Left ventricle myocardium superior (tissue), 1 donor: ENCODE results near the gene JAK2. TPM values are rescaled to one million over a fixed set of nuclear protein-coding genes. Genes with fewer than 3 reads are reported as not detected.

ENCODE experiments used
- ATAC-seq: fragments of 200-7000 bp; cut with Tn5 transposase; one replicate; pipeline ENCODE4 v1.9.1; 2020; ENCODE audit warnings: mild to moderate bottlenecking, moderate library complexity
- DNase-seq: peaks from one replicate; pipeline ENCODE4 v3.0.0-alpha.2; 2020
- intact Hi-C: fragments of 100-400 bp; cut with micrococcal nuclease; formaldehyde crosslinking; loops from one replicate; pipeline ENCODE4 v1.11.0; 2022
- total RNA-seq: library from RNA; stranded (reverse); fragmentation: NEBNext Ultra II Directional; extraction: Animal tissue kit (Norgen Biotek cat#: 25700); gene quantifications from one replicate; pipeline ENCODE4 v1.2.1, GENCODE V29; 2021
- donor health status: DM: no; HTN: yes; CAD: no; lungs with severe emphysema.

JAK2 gene
- total RNA-seq, 1 donor from 2014 or later, result 21.5 TPM

DNA sequence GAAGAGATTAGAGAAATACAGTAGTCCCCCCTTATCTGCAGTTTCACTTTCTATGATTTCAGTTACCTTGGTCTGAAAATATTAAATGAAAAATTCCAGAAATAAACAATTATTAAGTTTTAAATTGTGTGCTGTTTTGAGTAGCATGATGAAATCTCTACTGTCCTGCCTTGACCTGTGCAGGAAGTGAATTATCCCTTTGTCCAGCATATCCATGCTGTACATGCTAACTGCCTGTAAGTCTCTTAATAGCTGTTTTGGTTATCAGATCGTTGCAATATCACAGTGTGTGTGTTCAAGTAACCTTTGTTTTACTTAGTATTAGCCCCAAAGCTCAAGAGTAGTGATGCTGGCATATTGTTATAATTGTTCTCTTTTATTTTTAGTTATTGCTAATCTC, 11.2 kb upstream of the JAK2 start:
- no peak for ATAC-seq
- DNase-seq, result no peak
- intact Hi-C loops, result no loop called here

DNA sequence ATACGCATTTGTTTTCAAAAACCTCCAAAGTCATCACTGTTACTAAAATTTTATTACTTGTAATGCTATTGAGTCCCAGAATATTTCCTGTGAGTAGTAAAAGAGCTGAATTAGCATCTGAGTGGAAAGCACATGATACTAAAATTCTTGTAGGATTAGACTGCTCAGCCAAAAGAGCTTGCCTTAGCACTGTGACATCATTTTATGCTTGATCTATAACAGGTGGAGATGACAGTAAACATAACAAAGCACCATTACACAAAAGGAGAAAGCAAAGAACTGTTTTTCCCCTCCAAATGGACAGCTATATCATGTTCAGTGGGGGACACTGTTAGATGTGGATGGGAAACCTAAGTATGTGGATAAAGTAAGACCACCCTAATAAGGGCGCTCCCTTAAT, 5.8 kb upstream of the JAK2 start:
- ATAC-seq (no peak), DNase-seq (no peak)
- intact Hi-C loops, result no loop called here

- intact Hi-C loops, result no loop called here
- DNase-seq (no peak), ATAC-seq (no peak)
Measured at GRCh38 chr9:4980086-4980727, 4.9 kb upstream of the JAK2 start.

- ATAC-seq (no peak), DNase-seq (no peak)
- intact Hi-C loops, result no loop called here
Measured at GRCh38 chr9:4982721-4983482, 2.2 kb upstream of the JAK2 start.

GRCh38 chr9:4983601-4984165, 1.4 kb upstream of the JAK2 start:
- intact Hi-C loops, result no loop called here
- ATAC-seq, result no peak
- no peak for DNase-seq

- ATAC-seq, result peak; percentile 32
- intact Hi-C loops, result no loop called here
- no peak for DNase-seq
Measured at GRCh38 chr9:4984171-4984620, 876 bp upstream of the JAK2 start.

DNA sequence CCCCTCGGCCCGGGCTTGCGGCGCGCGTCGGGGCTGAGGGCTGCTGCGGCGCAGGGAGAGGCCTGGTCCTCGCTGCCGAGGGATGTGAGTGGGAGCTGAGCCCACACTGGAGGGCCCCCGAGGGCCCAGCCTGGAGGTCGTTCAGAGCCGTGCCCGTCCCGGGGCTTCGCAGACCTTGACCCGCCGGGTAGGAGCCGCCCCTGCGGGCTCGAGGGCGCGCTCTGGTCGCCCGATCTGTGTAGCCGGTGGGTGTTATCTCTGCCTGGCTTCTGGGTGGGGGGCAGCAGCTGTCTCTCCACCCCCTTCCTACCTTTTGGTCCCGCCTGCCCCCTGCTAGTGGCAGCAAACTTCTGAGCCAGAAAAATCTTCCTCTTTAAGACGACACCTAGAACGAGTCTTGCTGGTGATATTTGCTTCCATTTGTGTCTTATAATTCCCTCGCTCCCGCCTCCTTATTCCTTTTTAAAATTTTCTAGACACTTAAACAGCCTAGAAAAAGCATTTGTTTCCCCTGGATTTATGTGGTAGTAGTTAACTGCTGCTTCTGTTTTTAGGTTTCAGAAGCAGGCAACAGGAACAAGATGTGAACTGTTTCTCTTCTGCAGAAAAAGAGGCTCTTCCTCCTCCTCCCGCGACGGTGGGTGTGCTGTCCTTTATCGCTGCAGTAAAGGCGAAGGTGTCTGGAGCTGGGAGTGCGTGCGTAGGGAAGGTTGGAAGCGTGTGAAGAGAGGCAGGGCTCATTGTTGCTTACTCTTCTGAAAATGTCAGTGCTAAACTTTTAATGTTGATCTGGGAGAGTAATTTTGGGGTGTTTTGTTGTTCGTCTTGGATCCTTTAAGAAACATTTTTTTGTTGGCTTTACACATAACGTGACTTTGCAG, 554 bp downstream of the JAK2 start:
- DNase-seq (peak; percentile 45), ATAC-seq (peak; percentile 16)
- intact Hi-C loops, result loop anchor here (5.0 kb wide), 1 partner anchor 223 kb away; no protein-coding TSS in a partner anchor

- no peak for DNase-seq
- intact Hi-C loops, result loop anchor here (5.0 kb wide), 1 partner anchor 224 kb away; no protein-coding TSS in a partner anchor
- ATAC-seq, result no peak
Measured at GRCh38 chr9:4986296-4986695, 1.2 kb downstream of the JAK2 start.

GRCh38 chr9:4986783-4987182, 1.7 kb downstream of the JAK2 start:
- intact Hi-C loops, result loop anchor here (5.0 kb wide), 1 partner anchor 224 kb away; no protein-coding TSS in a partner anchor

DNA sequence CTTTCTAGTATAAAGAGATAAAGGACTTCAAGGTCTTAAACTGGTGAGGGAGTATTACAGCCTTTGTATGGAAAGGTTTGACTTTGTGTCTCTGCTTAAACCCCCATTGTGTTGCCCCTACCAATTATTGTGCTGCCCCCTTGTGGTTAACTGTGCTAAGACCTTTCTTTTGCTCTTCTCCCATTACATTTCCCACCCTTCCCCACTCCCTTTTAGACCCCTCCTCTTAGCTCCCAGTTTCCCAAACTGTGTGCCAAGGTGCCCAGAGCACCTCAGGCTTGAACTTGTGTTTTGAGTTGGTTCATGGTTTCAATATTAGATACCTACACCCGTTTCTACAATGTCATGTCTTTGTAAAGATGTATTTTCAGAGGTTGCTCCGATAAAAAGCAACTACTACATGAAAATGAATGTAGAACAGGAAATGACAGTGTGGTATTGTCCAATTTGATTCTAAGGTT, 2.9 kb downstream of the JAK2 start:
- DNase-seq (no peak), ATAC-seq (no peak)
- intact Hi-C loops, result loop anchor here (5.0 kb wide), 1 partner anchor 226 kb away; no protein-coding TSS in a partner anchor

More at GRCh38 chr9:4986783-4987182, 1.7 kb downstream of the JAK2 start:
- no peak for DNase-seq
- ATAC-seq, result no peak

GRCh38 chr9:4992872-4993271, 7.8 kb downstream of the JAK2 start:
- intact Hi-C loops, result no loop called here
- ATAC-seq (no peak), DNase-seq (no peak)

DNA sequence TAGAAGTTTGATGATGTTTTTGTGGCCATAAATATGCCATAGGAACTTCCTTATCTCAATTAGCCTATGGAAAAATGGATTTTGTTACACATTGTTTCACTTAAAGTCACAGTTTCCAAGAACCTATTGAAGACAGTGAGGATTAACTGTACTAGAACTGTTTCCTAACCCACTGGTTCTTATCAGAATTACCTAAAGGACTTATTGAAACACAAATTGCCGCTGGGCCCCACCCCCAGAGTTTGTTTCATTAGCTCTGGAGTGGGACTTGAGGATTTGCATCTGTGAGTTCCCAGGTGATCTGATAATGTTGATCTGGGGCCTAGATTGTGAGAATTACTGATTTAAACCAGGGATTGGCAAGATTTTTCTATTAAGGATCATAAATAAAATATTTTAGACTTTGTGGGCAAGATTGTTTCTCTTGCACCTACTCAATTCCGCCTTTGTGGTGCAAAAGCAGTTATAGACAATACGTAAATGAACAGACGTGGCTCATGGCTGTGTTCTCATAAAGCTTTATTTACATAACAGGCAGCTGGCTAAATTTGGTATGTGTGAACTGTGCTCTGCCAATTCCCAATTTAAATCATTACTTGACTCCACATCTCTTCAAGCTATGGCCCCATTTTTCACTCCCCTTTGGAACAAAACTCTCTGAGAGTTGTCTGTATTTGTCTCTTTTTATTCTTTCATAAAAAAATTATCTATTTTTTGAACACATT, 9.3 kb downstream of the JAK2 start:
- intact Hi-C loops, result no loop called here
- no peak for ATAC-seq
- no peak for DNase-seq

DNA sequence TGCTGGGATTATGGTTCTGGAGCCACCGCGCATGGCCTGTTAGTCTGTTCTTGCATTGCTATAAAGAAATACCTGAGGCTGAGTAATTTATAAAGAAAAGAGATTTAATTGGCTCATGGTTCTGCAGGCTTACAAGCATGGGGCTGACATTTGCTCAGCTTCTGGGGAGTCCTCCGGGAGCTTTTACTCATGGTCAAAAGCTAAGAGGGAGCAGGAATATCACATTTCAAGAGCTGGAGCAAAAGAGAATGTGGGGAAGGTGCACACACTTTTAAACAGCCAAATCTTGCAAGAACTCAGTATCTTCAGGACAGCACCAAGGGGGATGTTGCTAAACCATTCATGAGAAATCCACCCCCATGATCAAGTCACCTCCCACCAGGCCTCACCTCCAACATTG, 12.1 kb downstream of the JAK2 start:
- no peak for DNase-seq
- no peak for ATAC-seq
- intact Hi-C loops, result no loop called here

GRCh38 chr9:4997631-4998030, 12.6 kb downstream of the JAK2 start:
- intact Hi-C loops, result no loop called here
- ATAC-seq (no peak), DNase-seq (no peak)

DNA sequence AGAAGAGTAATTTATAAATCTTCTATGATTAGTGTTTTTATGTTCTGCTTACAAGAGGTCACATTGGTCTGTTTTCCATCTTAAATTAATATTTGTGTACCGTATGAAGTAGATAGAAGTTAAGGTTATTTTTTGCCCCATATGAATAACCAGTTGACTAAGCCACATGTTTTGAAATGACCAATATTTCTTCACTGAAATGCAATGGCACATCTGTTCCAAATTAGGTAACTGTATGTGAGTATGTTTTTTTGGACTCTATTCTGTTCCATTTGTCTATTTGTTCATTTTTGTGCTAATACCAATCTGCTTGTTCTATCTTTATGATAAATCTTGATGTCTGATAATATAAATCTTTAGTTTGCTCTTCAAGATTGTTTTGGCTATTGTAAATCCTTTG, 17.7 kb downstream of the JAK2 start:
- DNase-seq (no peak), ATAC-seq (no peak)
- intact Hi-C loops, result no loop called here

DNA sequence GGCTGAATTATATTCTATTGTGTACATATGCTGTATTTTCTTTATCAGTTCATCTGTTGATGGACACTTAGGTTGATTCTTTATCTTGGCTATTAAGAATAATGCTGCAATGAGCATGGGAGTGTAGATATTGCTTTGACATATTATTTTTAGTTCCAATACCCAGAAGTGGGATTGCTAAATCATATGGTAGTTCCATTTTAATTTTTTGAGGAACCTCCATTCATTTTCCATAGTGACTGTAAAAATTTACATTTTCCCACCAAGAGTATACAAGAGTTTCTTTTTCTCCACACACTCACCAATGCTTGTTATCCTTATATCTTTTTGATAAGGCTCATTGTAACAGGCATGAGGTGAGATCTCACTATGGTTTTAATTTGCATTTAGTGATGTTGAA, 19.4 kb downstream of the JAK2 start:
- DNase-seq (no peak), ATAC-seq (no peak)
- intact Hi-C loops, result no loop called here

GRCh38 chr9:5008202-5008601, 23.1 kb downstream of the JAK2 start:
- intact Hi-C loops, result no loop called here
- DNase-seq (no peak), ATAC-seq (no peak)

DNA sequence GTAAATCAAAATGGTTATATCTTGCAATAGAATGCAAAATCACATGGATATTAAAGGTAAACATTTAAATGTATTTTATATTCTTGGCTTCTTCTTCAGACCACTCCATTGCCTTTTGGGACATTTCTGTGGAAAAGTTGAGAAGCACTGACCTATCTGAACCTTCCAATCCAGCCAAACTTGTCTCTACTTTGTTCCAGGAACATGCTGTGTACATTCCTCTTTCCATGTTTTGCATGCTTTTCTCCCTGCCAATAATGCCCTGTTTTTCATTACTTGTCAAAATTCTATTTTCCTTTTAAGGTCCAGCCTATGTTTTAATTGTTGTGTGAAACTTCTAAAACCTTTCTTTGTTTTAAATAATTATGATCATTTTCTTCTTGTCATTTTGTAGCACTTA, 28.3 kb downstream of the JAK2 start:
- no peak for DNase-seq
- peak; percentile 84 for ATAC-seq
- intact Hi-C loops, result no loop called here

GRCh38 chr9:5015934-5016333, 30.9 kb downstream of the JAK2 start:
- intact Hi-C loops, result no loop called here
- DNase-seq (no peak), ATAC-seq (no peak)
